C4-2B (cell line): ENCODE results near the gene FBLL1.
A peak's percentile ranks its signal among the peaks of the same experiment; 100 is the strongest.

Experiments used
- H3K27ac ChIP-seq: fragments of 450-650 bp; 2 replicates; pipeline ENCODE4 v1.5.1; 2017
- ZFX ChIP-seq: fragments of 450-650 bp; IDR thresholded peaks from 2 replicates; pipeline ENCODE4 v1.6.1; 2017
- TF ChIP-seq, protein P1 (sequence below): fragments of 450-650 bp; conservative IDR thresholded peaks from 2 replicates; pipeline ENCODE4 v1.5.1; 2017; ENCODE audit warnings: mild to moderate bottlenecking

FBLL1 gene

DNA sequence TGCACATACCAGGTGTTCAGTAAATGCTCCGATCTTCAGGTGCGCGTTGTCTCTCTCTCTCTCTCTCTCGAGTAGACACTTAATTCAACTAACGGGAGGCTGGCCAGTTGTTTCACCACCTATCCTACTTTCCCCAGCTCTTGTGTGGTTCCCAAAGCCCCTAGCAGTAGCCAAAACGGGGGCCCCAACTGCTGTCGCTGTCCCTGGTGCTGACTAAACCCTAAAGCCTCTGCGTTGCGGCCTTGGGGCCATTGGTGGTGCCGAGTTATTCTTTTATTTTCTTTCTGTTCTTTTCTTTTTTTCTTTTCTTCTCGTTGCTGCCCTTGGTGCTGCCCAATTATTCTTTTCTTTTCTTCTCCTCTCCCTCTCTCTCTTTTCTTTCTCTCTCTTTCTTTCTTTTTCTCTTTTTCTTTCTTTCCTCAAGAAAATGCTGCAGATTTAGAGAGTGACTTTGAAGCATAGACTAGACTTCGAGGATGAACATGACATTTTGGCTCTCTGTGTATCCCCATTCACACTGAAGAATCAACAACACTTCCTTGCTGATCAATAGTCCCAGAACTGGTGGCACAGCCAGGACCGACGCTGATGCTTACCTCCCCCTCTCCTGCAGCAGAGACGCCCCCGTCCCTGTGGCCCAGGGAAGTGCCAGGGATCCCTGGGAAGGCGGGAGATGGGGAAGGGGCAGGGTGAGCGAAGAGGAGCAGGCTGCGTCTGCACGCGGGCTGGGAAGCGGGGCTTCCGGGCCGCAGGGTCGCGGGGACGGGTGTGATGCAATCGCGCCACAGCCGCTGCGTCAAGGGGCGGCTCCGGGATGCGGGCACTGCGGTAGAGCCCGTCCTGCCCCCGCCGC is at the start of gene FBLL1:
Gene FBLL1, plus strand, starts transcription at position 785 of the 853 bp plus-strand sequence. CDS start 200 bp downstream, outside the sequence.
- no peak for TF ChIP-seq ZFX
- TF ChIP-seq, protein P1, sequence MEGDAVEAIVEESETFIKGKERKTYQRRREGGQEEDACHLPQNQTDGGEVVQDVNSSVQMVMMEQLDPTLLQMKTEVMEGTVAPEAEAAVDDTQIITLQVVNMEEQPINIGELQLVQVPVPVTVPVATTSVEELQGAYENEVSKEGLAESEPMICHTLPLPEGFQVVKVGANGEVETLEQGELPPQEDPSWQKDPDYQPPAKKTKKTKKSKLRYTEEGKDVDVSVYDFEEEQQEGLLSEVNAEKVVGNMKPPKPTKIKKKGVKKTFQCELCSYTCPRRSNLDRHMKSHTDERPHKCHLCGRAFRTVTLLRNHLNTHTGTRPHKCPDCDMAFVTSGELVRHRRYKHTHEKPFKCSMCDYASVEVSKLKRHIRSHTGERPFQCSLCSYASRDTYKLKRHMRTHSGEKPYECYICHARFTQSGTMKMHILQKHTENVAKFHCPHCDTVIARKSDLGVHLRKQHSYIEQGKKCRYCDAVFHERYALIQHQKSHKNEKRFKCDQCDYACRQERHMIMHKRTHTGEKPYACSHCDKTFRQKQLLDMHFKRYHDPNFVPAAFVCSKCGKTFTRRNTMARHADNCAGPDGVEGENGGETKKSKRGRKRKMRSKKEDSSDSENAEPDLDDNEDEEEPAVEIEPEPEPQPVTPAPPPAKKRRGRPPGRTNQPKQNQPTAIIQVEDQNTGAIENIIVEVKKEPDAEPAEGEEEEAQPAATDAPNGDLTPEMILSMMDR: no peak

DNA sequence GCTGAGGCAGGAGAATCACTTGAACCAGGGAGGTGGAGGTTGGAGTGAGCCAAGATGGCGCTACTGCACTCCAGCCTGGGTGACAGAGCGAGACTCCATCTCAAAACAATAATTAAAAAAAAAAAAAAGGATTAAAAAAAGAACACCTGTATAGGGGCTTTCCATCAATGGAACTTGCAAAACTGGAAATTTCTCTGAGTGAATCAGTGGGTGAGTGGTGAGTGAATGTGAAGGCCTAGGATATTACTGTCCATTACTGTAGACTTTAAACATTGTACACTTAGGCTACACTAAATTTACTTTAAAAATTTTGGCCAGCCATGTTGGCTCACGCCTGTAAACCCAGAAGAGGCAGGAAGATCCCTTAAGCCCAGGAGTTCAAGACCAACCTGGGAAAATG is 48.5 kb upstream of the FBLL1 start:
- TF ChIP-seq ZFX: no peak
- TF ChIP-seq, protein P1: no peak
- H3K27ac ChIP-seq: no peak overlapping the region

More for the DNA sequence above, at the start of gene FBLL1:
- H3K27ac ChIP-seq: no peak within 1 kb of the TSS

DNA sequence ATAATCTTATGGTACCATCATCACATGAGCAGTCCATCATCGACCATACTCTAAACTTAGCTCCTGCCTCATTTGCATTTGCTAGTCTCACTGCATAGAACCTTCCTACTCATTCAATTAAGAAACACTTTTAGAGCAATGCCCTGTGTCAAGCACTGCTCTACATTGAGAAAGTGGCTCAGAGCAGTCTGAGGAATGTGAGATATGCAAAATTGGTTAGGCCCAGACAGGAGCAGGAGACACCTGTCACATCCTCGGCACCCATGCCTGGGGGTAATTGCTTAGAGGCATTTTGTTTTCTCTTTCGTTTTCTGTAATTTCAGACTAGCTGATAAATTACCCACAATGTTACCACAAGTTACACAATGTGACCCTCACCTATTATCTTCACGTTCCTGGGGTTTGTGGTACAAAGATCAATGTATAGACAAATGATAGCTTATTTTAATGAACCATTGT is 47.7 kb upstream of the FBLL1 start:
- H3K27ac ChIP-seq: no peak overlapping the region
- TF ChIP-seq, protein P1: no peak
- TF ChIP-seq ZFX: no peak

DNA sequence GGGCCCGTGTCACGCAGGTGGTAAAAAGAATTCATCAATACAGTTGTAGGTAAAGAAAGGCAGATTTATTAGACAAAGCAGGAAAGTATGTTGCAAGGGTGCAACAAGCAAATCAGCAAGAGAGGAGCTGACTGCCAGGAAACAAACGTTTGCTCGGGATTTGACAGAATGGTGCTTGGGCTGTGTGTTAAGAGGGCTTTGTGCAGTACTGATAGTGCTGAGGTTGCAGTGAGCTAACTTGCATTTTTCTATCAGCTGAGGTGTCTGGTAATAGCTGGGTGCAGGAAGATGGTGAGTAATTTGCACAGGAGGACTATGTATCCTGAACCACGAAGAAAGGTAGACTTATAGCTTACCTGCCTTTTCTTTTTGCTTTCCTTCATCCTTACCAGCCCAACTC is 46.7 kb upstream of the FBLL1 start:
- H3K27ac ChIP-seq: no peak overlapping the region
- TF ChIP-seq, protein P1: no peak
- no peak for TF ChIP-seq ZFX

DNA sequence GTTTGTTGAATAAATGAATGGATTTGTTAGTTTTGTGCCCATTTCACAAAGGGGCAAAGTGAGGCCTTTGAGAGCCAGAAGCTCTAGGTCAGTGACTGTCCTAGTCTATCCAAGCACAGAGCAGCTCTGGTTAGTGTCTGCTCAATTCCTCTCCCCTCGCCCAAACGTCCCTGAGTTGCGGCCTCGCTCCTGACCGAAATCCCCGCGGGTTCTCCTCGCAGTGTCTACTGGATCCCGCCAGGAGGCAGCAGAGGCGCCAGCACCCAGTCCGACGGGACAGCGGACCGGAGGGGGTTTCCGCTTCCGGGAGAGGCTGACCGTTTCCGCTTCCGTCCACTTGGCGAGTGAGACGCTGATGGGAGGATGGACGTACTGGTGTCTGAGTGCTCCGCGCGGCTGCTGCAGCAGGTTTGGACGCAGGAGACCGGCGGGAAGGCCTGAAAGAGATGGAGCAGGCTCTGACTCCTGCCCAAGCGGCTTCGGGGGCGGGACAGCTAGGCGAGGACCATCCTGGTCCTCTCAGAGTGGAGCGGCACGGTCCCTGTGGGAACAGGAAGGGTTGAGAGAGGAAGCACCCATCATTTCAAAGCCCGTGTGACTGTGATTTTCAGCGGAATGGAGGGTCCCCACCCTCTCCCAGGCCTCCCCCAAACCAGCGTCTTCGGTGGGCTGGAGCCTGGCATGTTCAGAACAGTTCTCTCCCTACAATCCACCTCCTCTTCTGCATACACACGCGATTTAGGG is 42.8 kb upstream of the FBLL1 start, which contains the start of gene RARS1:
Gene RARS1, plus strand, starts transcription at position 336 of the 744 bp plus-strand sequence. Its CDS starts 28 bp downstream, at position 364.
- TF ChIP-seq ZFX: no peak
- TF ChIP-seq, protein P1: peak; percentile 98
- H3K27ac ChIP-seq: peak within 1 kb of the TSS; percentile 79

DNA sequence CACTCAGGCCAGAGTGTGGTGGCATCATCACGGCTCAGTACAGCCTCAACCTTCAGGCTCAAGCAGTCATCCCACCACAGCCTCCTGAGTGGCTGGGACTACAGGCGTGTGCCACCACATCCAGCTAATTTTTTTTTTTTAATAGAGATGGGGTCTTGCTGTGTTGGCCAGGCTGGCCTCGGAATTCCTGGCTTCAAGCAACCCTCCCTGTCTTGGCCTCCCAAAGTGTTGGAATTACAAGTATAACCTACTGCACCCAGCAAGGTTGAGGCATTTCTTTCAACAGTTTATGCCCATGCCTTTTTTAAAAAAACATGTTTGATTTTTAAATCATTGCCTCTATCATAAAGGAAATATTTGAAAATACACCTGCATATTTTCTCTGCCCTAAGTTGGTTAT is 40.0 kb upstream of the FBLL1 start:
- TF ChIP-seq ZFX: no peak
- TF ChIP-seq, protein P1: no peak
- no peak overlapping the region for H3K27ac ChIP-seq

DNA sequence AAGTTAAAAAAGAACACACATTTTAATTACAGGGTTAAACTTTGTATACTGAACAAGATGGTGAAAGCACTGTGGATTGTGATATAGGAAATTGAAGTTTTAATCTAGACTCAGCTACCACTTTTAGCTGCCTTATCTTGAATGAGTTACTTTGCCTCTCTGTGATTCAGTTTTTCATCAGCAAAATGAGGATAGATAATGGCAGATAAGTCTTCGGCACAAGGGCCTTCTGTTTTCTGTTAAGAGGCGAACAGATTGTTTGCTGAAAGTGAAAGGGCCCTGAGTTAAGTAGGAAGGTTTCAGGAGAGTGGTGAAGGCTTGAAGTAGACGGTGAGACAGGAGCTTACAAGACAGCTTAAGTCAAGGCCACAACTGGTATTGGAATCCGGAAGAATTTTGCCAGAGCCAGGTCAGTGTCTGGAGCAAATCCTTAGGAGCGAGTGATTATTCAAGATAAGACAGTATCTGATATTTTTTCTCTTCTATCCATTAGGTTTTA is 35.0 kb upstream of the FBLL1 start:
- no peak for TF ChIP-seq ZFX
- TF ChIP-seq, protein P1: no peak

More for the DNA sequence above, 35.0 kb upstream of the FBLL1 start:
- H3K27ac ChIP-seq: no peak overlapping the region
